GM12872 (cell line): ENCODE measurements around the gene PIAS4.

ENCODE experiments used
- CTCF ChIP-seq: IDR thresholded peaks from 3 replicates; pipeline ENCODE4 v1.5.1; 2011; ENCODE audit warnings: low read depth, mild to moderate bottlenecking, low read length, moderate library complexity; ENCODE audit not compliant: insufficient read depth

PIAS4 gene

GRCh38 chr19:4057931-4058692 is 50.6 kb downstream of the PIAS4 start:
- no peak for TF ChIP-seq CTCF

- no peak for TF ChIP-seq CTCF
These were observed 51.3 kb downstream of the PIAS4 start for GRCh38 chr19:4058693-4059452.

GRCh38 chr19:4059453-4059871 is 51.9 kb downstream of the PIAS4 start:
- TF ChIP-seq CTCF: no peak

GRCh38 chr19:4059891-4060620 is 52.5 kb downstream of the PIAS4 start:
- TF ChIP-seq CTCF: no peak

GRCh38 chr19:4060621-4061177 is 53.2 kb downstream of the PIAS4 start:
- no peak for TF ChIP-seq CTCF

- no peak for TF ChIP-seq CTCF
These were observed 53.7 kb downstream of the PIAS4 start for GRCh38 chr19:4061178-4061682.

GRCh38 chr19:4061683-4062418 is 54.3 kb downstream of the PIAS4 start:
- TF ChIP-seq CTCF: no peak
